SK-MEL-5 (cell line): Measurements from ENCODE around the gene CDKL2. TPM values are rescaled to one million over a fixed set of nuclear protein-coding genes. Genes with fewer than 3 reads are reported as not detected.
"Not testable (repeated sequence)": the region's sequence is repeated elsewhere in the genome, so short reads cannot be mapped to it uniquely, and the experiment has no call there.

Experiments
- DNase-seq: peaks from one replicate; pipeline ENCODE4 v3.0.0-alpha.2; 2016; ENCODE audit warnings: low read depth, low spot score
- in situ Hi-C: cut with HindIII; loops from 2 replicates; pipeline ENCODE4 v1.10.0; 2016; ENCODE audit warnings: low sequenced_read_pairs, high pct_unique_total_duplicates, low pct_unique_long_range_greater_than_20kb
- small RNA-seq, 2 experiments: library from RNA; depleted of rRNA; stranded (forward); fragments of <200 nt; gene quantifications; one replicate each; pipeline ENCODE3, GENCODE V24; 2014
- total RNA-seq: library from RNA; depleted of rRNA; stranded (reverse); fragments of >200 nt; shearing (Covaris generic); gene quantifications from 2 replicates; pipeline ENCODE4 v1.2.3, GENCODE V29; 2014; rRNA removed

Gene CDKL2
- total RNA-seq, 1 experiment from 2014 or later, result not detected

- in situ Hi-C loops, DNase-seq: not testable (repeated sequence)
These were observed 98.7 kb downstream of the CDKL2 start for GRCh38 chr4:75531536-75532143.

- in situ Hi-C loops, result no loop called here
- DNase-seq, result no peak
These were observed 99.6 kb downstream of the CDKL2 start for GRCh38 chr4:75530556-75531322.

Small RNA genes lying within 50 kb of the gene (small RNA-seq; reads per million reads assigned to genes)
- 0 reads per million in 2 experiments for gene RF00019

Other genes with a start within 250 kb of the CDKL2 start
- gene RCHY1, start 116.1 kb downstream of the CDKL2 start, total RNA-seq, result 42.9 and 53.5 TPM in 2 replicates
- gene THAP6, start 116.1 kb downstream of the CDKL2 start, total RNA-seq, result 18.6 and 19.8 TPM in 2 replicates
- not detected in 2 replicates for gene ODAPH, start 74.5 kb downstream of the CDKL2 start, total RNA-seq
- gene G3BP2, start 42.9 kb upstream of the CDKL2 start, total RNA-seq, result 355 and 386 TPM in 2 replicates
- 80.7 and 91.6 TPM in 2 replicates for gene USO1, start 94.0 kb upstream of the CDKL2 start, total RNA-seq